CD4-positive, alpha-beta T cell treated with Interleukin-12 subunit alpha and Interleukin-12 subunit beta, for 1 hour (primary cell): Measurements from ENCODE around the gene GPR39.

Experiments
- DNase-seq: peaks from one replicate; pipeline ENCODE4 v3.0.0-alpha.2; 2020

The GPR39 gene

DNA sequence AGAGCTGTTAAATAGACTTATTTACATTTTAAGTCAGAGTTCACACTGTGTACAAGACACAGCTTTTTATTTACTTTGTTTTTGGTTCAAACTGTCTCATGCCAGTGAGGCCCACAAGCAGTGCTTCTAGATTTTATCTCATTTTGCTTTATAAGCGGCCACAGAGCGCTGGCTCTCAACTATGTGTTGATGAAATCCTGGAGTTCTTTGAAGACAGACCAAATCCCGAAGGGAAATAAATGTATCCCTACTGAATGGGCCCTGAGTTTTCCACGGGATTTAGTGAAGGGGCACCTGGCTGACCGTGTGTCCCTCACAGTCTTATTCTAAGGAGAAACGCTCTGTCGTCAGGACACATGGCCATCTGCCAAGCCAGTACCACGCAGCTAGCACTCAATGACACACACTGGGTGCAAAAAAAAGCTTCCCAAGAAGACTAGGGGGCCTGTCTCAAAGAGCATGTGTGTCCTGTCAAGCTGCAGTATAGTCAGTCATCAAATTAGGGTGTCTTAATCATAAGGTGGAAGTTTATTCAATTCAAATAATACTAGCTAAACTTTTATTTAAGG, 230.0 kb downstream of the GPR39 start:
- DNase-seq = no peak

DNA sequence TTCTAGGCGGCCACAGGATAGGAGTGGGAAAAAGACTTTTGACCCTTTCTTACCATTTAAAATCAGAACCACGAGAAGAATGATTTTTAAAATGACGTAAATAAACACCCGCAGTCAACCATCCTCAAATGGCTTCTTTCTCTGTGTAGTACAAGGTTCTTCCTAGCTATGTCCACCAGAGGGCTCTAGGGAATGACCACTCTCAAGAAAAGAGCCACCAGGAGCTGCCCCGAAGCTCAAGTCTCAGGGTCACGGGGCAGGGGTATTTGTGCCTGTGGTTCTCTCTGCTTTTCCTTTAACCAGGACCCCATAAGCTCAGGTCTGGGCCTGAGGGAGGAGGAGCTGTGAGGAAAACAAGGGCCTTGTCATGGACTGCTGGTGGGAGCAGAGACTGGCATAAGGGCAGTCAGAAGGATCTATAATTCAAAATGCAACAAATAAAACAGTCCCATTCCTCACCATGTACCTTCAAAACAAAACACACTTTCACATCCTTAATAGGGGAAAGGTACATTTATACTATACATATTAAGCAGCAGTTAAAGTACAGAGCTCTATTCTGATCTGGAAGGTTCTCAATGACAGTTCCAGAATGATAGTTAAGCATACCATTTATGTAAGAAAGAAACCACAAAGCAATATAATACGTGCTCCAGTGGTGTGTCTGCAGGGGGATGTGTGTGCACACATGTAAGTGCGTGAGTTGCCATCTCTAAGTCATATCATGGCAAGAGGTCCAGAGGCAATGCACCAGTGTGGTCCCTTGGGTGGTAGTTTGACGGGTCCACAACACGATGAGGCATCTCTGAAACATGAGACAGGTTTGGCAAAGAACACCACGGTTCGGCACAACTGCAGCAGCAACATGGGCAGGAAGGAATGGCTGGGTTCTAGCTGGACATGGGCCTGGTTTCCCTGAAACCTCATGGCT, 234.8 kb downstream of the GPR39 start:
- no peak for DNase-seq

DNA sequence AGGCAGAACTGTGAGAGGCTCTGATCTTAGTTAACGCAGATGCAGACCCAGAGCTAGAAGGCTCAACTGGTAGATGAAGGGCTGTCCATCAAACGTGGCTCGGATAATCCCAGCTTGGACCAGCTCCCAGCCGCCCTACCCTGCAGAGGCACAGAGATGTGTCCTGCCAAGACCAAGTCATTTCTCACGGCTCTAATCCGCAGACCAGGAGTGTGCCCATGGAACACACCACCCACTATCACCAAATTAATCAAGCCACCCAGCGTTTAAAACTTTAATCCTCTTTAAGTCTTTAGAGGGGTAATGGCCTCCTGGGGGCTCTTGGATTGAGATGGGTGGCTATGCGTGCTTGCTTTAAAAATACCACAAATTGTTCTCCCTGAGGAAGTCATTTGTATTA, 235.9 kb downstream of the GPR39 start:
- no peak for DNase-seq

DNA sequence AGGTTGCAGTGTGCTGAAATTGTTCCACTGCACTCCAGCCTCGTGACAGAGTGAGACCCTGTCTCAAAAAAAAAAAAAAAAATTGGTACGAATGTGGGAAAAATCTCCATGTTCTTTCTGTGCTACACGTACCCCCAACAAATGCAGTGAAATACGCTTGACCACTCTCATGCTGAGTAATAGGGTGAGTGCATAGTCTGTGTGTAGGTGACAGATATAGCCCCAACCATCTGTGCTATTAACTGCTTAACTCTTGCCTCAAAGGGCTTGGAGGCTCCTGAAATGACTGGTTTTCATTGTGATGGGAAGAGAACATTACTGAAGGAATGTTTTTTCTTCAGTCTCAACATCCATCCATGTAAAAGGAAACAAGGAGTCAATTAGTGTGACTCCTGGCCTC, 237.7 kb downstream of the GPR39 start:
- DNase-seq = no peak

DNA sequence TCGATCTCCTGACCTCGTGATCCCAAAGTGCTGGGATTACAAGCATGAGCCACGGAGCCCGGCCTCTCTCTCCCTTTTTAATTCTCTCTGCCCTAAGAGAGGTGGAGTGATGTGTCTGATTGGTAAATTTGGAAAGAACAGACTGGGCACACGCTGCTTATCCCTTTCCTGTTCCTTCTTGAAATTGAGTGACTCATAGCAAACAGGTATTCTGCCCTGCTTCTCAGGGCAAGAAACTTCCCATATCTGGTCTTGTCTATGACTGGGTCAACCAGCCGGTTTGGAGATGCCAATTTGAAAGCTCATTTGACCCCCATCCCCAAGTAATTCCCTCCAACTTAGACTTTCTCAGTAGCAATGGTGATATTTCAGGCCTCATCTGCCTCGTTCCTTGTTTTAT, 238.4 kb downstream of the GPR39 start:
- DNase-seq = no peak

DNA sequence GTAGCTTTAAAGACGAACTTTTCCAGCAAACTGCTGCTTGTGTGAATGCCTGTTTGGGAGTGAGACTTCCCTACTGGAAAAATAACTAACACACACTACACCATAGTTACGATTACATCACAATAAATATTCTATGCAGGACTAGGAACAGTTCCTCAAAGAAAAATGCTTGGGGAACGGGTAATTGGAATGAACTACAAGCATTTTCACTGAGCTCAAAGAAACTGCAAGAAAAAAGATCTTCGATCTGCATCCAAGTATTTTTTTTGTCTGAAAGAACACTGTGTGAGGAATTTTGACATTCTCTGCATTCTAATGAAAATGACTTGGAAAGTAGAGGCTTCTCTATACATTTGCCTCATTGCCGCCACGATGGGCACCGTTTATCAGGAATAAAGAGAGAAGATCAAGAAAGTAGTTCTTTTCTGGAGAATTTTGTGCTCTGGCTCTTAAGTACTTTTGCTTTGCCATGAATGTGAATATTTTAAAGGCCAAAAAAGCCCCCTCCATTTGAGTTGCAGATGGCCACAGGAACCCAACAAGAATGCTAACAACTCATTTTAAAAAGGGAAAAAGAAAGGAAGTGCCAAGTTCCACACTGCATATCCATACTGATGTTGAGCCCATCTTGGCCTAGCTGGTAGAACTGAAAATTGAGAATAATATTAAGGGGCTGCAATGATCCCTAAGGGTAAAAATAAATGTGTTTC, 239.8 kb downstream of the GPR39 start:
- no peak for DNase-seq

DNA sequence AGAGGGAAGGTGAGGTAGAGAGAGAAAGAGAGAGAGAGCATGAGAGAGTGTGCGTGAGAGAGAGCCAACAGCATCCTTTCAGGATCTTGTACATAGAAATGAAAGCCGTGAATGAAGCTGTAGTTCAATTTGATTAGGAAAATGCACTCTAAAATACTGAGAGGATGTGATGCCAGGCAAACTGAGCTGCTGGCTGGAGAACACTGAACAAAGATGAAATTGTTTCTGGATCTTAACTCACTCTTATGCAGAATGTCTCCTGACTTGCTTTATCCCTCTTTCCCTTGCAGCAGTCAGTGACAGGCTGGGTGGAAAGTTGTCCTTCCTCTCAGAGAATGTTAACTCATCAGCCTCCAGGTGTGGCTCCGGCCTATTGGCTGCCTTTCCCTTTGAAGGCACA, 242.7 kb downstream of the GPR39 start:
- DNase-seq = no peak

DNA sequence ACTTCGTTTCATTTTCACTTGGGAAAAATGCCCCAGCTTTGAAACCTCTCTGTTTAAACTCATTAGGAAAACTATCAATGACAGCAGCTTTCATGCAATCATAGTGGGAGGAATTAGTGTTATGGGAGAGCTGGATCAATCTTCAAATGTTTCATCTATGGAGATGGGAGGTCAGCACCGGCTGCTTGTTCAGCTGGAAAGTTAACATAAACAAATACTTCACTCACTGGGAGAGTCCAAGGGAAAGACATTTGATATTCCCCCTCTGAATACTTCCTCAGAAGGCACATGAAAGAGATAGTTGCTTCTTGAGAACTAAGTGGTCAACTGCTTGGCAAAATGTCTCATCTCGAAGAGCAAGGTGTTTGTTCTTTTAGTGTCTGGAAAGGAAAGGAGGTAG, 246.1 kb downstream of the GPR39 start:
- DNase-seq = no peak

DNA sequence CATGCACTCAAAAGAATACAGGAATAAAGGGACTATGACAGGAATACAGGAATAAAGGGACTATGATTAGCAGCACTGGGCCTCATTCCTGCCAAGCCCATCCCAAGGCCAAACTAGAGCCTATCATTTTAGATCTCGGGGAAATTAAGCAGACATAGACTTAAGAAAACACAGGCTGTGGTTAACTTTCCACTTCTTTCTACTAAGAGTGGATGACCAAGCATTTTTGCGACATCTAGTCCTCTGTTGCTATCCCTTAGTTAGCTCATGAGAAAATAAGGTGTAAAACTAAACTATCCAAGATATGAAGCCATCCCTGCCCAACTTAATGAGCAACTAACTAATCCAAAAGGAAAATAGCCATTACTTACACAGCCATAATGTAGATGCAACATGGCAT, 247.5 kb downstream of the GPR39 start:
- no peak for DNase-seq

DNA sequence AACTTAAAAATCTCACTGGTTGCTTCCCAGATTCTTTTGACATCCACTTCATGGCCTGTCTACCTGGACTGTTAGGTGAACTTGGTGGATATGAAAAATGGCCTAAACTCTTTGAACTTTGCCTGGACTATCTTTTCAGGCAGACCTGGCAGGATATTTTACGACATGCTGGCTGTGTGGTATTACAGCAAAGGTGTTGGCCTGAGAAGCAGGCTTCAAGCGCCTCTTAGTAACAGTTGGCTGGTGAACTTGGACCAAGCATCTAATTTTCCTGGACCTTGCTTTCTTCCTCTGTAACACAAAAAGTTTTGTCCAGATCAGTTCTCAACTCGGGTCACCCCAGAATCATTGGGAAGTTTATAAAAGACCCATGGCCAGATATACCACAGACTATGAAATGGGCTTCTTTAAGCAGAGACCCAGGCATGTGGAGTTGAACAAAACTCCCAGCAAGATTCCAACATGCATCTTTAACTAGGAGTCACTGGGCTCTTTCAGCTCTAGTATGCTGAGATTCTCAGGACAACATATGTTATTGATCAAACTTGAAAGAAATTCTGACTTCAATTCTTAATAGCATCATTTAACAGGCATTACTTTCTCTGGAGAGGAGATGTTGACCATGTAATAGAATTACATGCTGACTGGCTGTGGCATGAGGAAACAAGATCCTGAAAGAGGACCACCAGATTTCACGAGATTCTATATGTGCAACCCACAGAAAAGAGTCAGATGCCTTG, 249.0 kb downstream of the GPR39 start:
- DNase-seq = no peak

DNA sequence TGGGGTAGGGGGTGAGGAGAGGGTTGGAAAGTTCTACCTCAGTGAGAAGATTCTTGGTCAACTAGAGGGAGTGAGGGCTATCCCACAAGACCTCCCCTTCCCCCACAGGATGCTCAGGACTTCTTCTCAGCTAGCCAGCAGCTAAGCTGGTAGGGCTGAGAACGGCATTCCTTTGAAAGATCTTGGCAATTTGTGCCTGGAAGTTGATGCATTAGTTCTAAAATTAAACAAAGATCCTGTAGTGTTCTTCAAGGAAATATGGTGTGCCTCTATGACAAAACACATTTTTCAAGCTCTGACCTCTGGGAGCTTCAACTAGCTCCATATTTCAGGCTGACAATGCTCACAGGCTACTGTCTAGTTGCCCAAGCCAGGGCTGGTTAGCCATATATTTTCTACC, 251.1 kb downstream of the GPR39 start:
- no peak for DNase-seq

DNA sequence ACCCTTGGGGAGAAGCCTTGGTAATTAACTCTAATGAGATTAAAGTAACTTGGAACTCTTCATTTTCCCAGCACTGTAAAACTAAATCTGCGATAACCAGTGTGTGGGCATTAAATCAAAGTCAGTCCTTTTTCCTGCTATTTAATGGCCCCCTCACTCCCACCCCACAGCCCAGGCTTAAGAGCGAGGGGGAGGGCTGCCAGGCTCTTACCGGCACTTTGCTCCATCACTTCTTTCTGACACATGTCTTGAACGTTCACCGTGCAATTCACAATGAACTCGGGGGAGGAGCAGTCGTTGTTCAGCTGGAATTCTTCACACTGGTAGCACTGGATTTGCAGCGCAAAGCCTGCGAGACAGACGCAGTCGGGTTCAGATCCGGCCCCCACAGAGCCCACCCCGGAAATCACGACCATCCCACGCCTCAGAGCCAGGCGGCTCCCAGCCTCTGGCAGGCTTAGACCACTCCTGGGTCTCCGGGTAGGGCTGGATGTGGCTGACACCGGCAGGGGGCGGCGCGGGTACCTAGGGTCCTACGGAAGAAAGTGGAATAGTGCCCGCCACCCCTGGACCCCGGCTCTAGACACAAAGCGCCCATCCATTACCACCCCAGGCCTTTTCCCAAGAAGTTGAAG, 251.7 kb downstream of the GPR39 start:
- no peak for DNase-seq

DNA sequence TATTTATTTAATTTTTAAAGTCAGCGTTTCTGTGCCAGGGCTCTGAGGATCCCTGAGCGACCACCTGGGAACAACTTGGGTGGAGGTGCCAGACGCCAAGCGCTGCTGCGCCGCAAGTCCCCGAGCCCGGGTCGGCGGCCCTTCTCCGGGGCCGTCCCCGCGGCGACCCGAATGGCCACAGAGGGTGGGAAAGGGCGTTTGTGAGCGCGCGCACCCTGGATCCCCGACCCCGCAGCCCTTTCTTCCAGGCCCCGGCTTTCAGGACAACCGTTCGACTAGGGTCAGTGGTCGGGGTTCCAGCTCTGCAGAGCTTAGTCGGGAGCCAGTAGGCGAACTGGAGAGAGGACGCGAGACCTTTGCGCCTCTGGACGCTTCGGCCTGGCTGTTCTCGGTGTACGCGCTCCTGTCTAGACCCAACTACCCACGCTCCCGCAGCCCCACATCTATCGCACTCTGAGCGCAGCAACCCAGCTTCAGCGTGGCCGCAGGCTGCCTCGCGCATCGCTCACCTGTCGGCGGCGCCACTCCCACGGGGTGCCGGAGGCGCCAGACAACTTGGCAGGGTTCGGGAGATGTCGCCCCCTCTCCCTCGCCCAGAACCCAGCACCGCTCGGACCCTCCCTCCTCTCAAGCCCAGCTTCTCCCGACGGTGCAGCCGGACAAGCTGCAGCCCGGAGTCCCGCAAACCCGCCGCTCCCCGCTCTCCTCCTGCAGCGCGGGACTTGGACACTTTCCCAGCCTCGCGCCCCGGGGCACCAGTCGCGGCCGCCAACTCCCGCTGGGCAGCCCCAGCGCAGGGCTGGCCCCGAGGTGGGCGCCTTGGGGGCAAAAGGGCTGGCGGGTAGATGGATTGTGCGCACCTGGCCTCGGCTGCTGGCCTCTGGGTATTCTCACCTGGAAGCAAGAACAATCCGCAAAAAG, 252.6 kb downstream of the GPR39 start:
- no peak for DNase-seq

DNA sequence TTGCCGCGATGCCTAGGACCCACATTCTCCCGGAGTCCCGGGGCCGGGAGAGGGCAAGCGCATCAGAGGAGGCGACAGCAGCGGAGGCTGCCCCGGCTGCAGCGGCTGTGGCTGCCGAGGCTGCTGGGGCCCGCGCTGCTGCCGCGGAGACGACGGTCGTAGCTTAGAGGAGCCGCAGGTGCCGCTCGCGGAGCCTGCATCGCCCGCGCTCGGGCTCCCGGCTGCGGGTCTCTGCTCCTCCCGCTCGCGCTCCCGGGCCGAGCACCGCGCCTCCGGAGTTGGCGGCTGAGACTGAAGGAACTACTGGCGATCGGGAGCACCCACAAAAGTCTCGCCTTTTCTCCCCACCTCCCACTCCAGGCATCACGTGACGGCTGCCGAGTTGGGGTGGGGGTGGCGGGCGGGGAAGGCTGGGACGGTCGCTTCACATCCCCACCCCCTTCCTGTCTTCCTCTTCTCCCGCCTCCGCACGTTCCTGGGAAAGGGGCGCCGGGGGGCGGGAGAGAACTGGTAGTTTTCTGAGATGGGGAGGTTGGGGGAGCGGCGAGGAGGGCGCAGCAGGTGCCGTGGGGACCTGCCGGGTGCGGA, 253.4 kb downstream of the GPR39 start, which contains the start of gene LYPD1:
TSS of gene LYPD1 (minus strand) at position 298 of the 588 bp plus-strand sequence. CDS start at position 25, 273 bp downstream.
- DNase-seq = no peak

DNA sequence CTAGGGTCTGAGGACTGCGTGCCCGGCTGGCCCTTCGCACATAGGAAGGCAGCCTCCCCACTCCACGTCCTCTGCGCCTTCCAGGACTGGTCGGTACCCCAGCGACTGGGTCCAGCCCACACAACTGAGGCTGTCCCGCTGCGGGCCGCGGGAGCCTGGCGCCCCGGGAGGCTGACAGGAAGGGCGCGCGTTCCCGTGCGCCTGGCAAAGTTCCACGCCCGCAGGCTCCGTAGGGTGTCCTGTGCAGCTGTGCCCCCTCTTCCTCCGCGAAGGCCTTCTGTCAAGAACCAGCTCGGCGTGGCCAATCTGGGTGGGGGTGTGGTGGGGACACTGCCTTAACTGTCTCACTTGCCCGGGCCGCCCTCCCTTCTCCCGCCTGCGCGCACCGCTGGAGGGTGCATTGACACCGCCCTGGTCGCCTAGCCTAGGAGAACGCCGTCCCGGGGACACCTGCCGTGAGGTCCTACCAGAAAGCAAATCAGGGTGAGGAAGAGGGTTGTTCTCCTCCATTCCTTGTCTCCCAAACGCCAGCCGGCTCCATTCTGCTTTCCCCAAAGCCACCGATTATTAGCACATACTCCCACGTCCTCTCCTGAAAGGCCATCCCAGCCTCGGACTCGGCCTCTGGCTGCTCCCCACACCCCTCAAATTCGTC, 254.0 kb downstream of the GPR39 start:
- DNase-seq = no peak

DNA sequence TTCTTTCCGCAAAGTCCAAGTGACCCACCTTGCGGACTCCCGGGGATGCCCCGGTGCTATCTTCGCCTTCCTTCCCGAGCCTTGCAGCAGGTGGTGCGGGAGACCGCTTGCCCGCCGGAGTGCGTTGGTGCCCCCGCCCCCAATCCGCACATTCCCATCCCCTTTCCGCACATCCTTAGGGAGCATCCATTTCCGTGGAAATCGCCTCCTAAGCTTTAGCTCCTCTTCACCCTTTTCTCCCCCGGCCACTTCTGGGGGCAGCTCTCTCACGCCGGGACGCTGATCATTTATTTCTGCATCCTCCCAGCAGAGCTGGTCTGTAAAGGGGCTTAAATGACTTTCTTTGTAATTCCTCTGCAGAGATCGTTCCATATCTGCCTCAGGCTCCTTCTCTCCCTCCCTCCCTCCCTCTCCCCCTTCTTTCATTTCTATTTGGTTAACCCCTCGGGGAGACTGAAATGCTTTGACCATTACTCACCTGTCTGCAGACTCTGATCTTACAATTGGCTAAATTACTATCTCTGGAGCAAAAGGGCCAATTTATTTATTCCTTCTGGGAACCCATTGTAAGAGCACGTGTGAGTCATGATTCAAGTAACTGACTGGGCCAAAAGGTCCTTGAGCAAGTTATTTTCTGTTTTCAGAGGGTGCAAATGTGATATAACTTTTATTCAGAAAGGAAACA, 254.7 kb downstream of the GPR39 start:
- DNase-seq = no peak

DNA sequence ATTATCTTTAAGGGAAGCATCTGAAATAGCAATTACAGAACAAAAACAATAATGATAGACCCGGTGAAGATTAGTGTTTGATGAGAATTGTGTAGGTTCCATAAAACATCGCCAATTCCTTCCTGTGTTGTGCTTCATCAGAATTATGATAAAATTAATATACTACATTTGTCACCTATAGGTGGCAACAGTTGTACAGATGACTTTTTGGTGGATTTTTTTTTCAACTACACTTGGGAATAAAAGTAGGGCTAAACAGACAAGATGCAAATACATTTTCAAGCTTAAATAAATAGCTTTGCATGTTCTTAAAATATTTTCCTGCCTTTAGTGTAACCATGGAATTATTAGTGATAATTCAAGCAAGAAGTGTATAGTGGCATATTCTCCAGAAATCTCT, 260.4 kb downstream of the GPR39 start:
- no peak for DNase-seq

DNA sequence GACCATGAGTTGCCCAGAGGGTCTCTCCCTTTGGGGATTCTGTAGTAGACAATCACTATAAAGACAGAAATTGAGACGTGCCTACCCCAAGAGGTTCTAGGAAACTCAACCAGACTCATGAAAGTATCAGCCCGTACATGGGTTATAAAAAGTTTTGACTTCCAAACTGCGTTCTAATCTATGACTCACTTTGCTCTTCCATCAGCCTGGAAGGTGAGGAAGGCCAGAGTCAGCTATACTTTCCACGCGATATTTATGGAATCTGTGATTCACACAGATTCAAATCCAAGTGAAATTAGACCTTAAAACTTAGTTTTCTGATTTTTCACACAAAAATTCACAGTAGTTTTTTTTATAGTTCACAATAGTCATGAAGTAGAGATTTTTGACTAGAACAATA, 261.1 kb downstream of the GPR39 start:
- DNase-seq = no peak

DNA sequence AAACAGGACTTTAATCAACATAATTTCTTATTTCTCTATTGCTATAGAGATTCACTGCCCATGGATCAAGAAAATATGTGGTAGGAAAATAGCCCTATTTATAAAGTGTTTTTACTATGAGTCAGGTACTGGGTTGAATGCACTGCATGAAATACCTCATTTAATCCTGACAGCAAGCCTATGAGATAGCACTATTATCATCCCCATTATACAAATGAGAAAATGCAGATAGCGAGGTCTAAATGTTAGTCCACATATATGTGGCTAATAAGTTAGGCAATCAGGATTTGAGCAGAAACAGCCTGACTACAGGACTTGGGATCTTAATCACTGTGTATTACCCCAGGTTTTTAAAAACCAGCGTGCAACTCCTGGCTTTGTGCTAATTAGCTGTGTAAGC, 261.9 kb downstream of the GPR39 start:
- no peak for DNase-seq

DNA sequence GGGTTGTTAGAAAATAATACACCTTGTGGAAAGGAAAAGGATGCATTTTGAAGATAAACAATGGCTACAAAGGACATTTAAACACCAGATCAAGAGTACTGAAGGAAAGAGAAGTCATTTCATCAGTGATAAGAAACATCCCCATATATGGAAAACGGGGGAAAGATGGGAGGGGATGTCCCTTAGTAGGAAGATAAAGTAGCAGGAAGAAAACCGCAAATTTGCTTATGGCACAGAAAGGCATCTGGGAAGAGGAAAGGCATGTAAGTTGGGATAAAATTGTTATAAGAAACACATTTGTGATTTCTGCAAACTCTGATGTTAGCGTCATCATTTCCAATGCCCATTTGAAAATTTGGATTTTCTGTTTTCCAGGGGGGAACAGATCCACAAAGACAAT, 263.9 kb downstream of the GPR39 start:
- no peak for DNase-seq
